ENCODE measurements around the gene PRRT1.

GRCh38 chr6:32108094-32108627, 43.6 kb downstream of the PRRT1 start:
- TF ChIP-seq CTCF (optimal IDR thresholded peaks at IDR 0.05 in 1 of 3, IDR thresholded peaks at IDR 0.05 in 1 of 3, conservative IDR thresholded peaks at IDR 0.05 in 1 of 3; ENCODE audit: extremely low read depth in 1 of 3, insufficient read depth in 2 of 3, low read length in 3 of 3) (no peak), EZH2 (IDR thresholded peaks at IDR 0.05; ENCODE audit: low read length) (no peak)
